HepG2 (cell line): ENCODE data around the gene FYTTD1. TPM values are rescaled to one million over a fixed set of nuclear protein-coding genes. Genes with fewer than 3 reads are reported as not detected.

Experiments used
- ATF7 ChIP-seq, 2 experiments: fragments of 450-650 bp in 1 of 2; sonication (generic) in 1 of 2; formaldehyde crosslinking in 1 of 2; IDR thresholded peaks; 2 replicates each; pipeline versions ENCODE4 v1.4.0 to v1.6.1; 2016 to 2020; ENCODE audit warnings: antibody characterized with exemption in 1 of 2, mild to moderate bottlenecking in 1 of 2, missing genetic modification reagents in 1 of 2
- CBX2 ChIP-seq, 2 experiments: fragments of 200-600 bp in 1 of 2; sonication (generic); formaldehyde crosslinking in 1 of 2; IDR thresholded peaks; 2 replicates each; pipeline versions ENCODE4 v1.7.0 to v1.8.1; 2018 to 2022; ENCODE audit warnings: low read depth in 2 of 2, low read length in 1 of 2, mild to moderate bottlenecking in 1 of 2, missing genetic modification reagents in 1 of 2
- E2F5 ChIP-seq: sonication (generic); formaldehyde crosslinking; conservative IDR thresholded peaks from 2 replicates; pipeline ENCODE4 v1.4.0; 2020; ENCODE audit warnings: missing genetic modification reagents
- NAIF1 ChIP-seq: sonication (generic); formaldehyde crosslinking; IDR thresholded peaks from 2 replicates; pipeline ENCODE4 v1.5.0; 2020; ENCODE audit warnings: mild to moderate bottlenecking, missing genetic modification reagents, borderline replicate concordance
- NFIC ChIP-seq: IDR thresholded peaks from 2 replicates; pipeline ENCODE4 v1.6.1; 2012; ENCODE audit warnings: mild to moderate bottlenecking, low read length, inconsistent platforms
- PRPF4 ChIP-seq: fragments of 200-400 bp; formaldehyde crosslinking; IDR thresholded peaks from 2 replicates; pipeline ENCODE4 v1.6.1; 2016; ENCODE audit warnings: low read length, low read depth; ENCODE audit not compliant: poor library complexity, severe bottlenecking
- REL ChIP-seq: sonication (generic); formaldehyde crosslinking; conservative IDR thresholded peaks from 2 replicates; pipeline ENCODE4 v1.8.0; 2022; ENCODE audit warnings: mild to moderate bottlenecking, missing genetic modification reagents, moderate library complexity
- SUZ12 ChIP-seq: fragments of 150-350 bp; IDR thresholded peaks from 2 replicates; pipeline ENCODE4 v1.6.1; 2014; ENCODE audit warnings: low read depth, low read length
- TARDBP ChIP-seq: sonication (generic); formaldehyde crosslinking; IDR thresholded peaks from 2 replicates; pipeline ENCODE4 v1.8.0; 2022; ENCODE audit warnings: mild to moderate bottlenecking, missing genetic modification reagents
- TBX2 ChIP-seq: sonication (generic); formaldehyde crosslinking; IDR thresholded peaks from 2 replicates; pipeline ENCODE4 v1.5.0; 2020; ENCODE audit warnings: missing genetic modification reagents, mild to moderate bottlenecking, borderline replicate concordance
- ZC3H13 ChIP-seq: sonication (generic); formaldehyde crosslinking; IDR thresholded peaks from 2 replicates; pipeline ENCODE4 v1.8.1; 2023; ENCODE audit warnings: mild to moderate bottlenecking, missing genetic modification reagents, moderate library complexity
- ZMYM4 ChIP-seq: sonication (generic); formaldehyde crosslinking; IDR thresholded peaks from 2 replicates; pipeline ENCODE4 v1.8.1; 2023; ENCODE audit warnings: mild to moderate bottlenecking, missing genetic modification reagents
- ZNF12 ChIP-seq: sonication (generic); formaldehyde crosslinking; IDR thresholded peaks from 2 replicates; pipeline ENCODE4 v1.5.0; 2020; ENCODE audit warnings: missing genetic modification reagents
- ZNF205 ChIP-seq: IDR thresholded peaks from 2 replicates; pipeline ENCODE4 v1.6.1; 2018; ENCODE audit warnings: missing biosample characterization, missing genetic modification reagents
- ZNF530 ChIP-seq: sonication (generic); formaldehyde crosslinking; IDR thresholded peaks from 2 replicates; pipeline ENCODE4 v1.5.0; 2020; ENCODE audit warnings: low read depth, mild to moderate bottlenecking, missing genetic modification reagents
- ZNF577 ChIP-seq: sonication (generic); formaldehyde crosslinking; IDR thresholded peaks from 2 replicates; pipeline ENCODE4 v1.4.0; 2020; ENCODE audit warnings: mild to moderate bottlenecking, low read depth, missing genetic modification reagents, borderline replicate concordance
- ZNF614 ChIP-seq: IDR thresholded peaks from 2 replicates; pipeline ENCODE4 v1.6.1; 2018; ENCODE audit warnings: missing biosample characterization, missing genetic modification reagents, inconsistent platforms, borderline replicate concordance
- ZNF639 ChIP-seq: conservative IDR thresholded peaks from 2 replicates; pipeline ENCODE4 v1.6.1; 2018; ENCODE audit warnings: missing genetic modification reagents
- ZNF652 ChIP-seq: IDR thresholded peaks from 2 replicates; pipeline ENCODE4 v1.6.1; 2016; ENCODE audit warnings: low read depth, borderline replicate concordance
- ZNF775 ChIP-seq: sonication (generic); formaldehyde crosslinking; IDR thresholded peaks from 2 replicates; pipeline ENCODE4 v1.4.0; 2020; ENCODE audit warnings: missing genetic modification reagents, mild to moderate bottlenecking, moderate library complexity, borderline replicate concordance
- ZNF788 ChIP-seq: sonication (generic); formaldehyde crosslinking; IDR thresholded peaks from 2 replicates; pipeline ENCODE4 v1.5.0; 2020; ENCODE audit warnings: mild to moderate bottlenecking, missing genetic modification reagents, borderline replicate concordance
- polyA plus RNA-seq, 8 experiments: library from polyadenylated mRNA; depleted of rRNA in 3 of 8; stranded (reverse) in 7 of 8; unstranded in 1 of 8; fragments of >200 nt; fragmentation: Illumina TruSeq in 4 of 8; extraction: Trizol in 4 of 8; gene quantifications; 2 replicates each; pipeline versions ENCODE4 v1.2.1 to v1.2.3, GENCODE V29; 2011 to 2016; ENCODE audit warnings: low read depth in 4 of 8, missing spikeins in 1 of 8, mixed read lengths in 1 of 8; ENCODE audit not compliant: insufficient read depth in 1 of 8
- total RNA-seq, 5 experiments: library from RNA; depleted of rRNA; stranded (reverse); fragments of >200 nt; fragmentation: Illumina TruSeq; extraction: Trizol; gene quantifications; 2 replicates each; pipeline ENCODE4 v1.2.3, GENCODE V29; 2016; ENCODE audit warnings: low read depth in 1 of 5
- TF ChIP-seq, protein P1 (sequence below): sonication (generic); formaldehyde crosslinking; IDR thresholded peaks from 2 replicates; pipeline ENCODE4 v1.5.0; 2020; ENCODE audit warnings: missing genetic modification reagents
- TF ChIP-seq, protein P2 (sequence below): sonication (generic); formaldehyde crosslinking; IDR thresholded peaks from 2 replicates; pipeline ENCODE4 v1.5.0; 2020; ENCODE audit warnings: mild to moderate bottlenecking, missing genetic modification reagents

The FYTTD1 gene
- total and polyA plus RNA-seq, 2 of the 13 experiments (the other 11 are each of a cell fraction or from before 2014, with no cell fraction given) = 6.5 to 28.8 TPM

DNA sequence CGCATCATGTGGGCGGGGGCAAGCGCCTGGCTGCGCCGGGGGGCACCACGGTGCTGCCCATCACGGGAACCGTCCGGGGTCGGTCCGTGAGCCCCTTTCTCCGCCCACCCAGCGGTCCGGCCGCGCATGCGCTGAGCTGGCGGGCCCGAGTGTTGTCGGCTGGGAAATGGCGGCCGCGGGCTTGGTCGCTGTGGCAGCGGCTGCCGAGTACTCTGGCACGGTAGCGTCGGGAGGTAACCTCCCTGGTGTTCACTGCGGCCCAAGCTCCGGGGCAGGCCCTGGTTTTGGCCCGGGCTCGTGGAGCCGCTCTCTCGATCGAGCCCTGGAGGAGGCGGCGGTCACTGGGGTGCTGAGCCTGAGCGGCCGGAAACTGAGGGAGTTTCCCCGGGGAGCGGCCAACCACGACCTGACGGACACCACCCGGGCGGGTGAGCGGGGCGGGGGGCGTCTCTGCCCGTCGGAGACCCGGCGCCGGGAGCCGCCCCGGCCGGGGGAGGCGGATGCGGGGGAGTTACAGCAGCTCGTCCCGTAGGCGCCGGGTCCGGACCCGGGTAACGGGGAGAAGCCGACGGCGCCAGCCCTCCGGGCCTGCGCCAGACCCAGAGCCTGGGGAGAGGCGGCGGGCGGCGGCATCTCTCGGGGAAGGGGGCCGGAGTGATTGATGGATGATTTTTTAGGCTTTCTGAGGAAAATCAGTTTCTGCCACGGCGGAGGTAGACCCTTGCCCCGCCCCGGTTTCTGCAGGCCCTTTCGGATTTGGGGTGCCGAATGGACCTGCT, 41.6 kb downstream of the FYTTD1 start, which contains the start of gene LRCH3 (continued):
- TF ChIP-seq ZNF639 (CRISPR knock-in tag) = peak; percentile 37; the same call in 1 of the 2 replicates
- TF ChIP-seq PRPF4 = no peak
- no peak for TF ChIP-seq CBX2 (IDR thresholded peaks at IDR 0.05; ENCODE audit: low read depth, low read length)
- TF ChIP-seq CBX2 (CRISPR knock-in tag; IDR thresholded peaks at IDR 0.05; ENCODE audit: low read depth) = 0 out of 2 replicates have a peak, but pooled peaks have one; percentile 49
- TF ChIP-seq ZNF614 (CRISPR knock-in tag) = peak; percentile 90; the same call in 1 of the 2 replicates
- TF ChIP-seq, protein P1, sequence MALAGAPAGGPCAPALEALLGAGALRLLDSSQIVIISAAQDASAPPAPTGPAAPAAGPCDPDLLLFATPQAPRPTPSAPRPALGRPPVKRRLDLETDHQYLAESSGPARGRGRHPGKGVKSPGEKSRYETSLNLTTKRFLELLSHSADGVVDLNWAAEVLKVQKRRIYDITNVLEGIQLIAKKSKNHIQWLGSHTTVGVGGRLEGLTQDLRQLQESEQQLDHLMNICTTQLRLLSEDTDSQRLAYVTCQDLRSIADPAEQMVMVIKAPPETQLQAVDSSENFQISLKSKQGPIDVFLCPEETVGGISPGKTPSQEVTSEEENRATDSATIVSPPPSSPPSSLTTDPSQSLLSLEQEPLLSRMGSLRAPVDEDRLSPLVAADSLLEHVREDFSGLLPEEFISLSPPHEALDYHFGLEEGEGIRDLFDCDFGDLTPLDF = peak; percentile 23; the same call in 1 of the 2 replicates
- no peak for TF ChIP-seq ZNF788 (CRISPR knock-in tag)
- TF ChIP-seq TARDBP (CRISPR knock-in tag) = peak; percentile 27; the same call in 1 of the 2 replicates
- TF ChIP-seq SUZ12 = no peak
- peak; percentile 68 for TF ChIP-seq ZNF205 (CRISPR knock-in tag)
- no peak for TF ChIP-seq ATF7 (IDR thresholded peaks at IDR 0.05)
- peak; percentile 27; the same call in 1 of the 2 replicates for TF ChIP-seq ATF7 (CRISPR knock-in tag; IDR thresholded peaks at IDR 0.05)
- TF ChIP-seq ZNF775 (CRISPR knock-in tag) = peak; percentile 56; the same call in 1 of the 2 replicates
- TF ChIP-seq ZNF652 (CRISPR knock-in tag) = no peak
- TF ChIP-seq, protein P2, sequence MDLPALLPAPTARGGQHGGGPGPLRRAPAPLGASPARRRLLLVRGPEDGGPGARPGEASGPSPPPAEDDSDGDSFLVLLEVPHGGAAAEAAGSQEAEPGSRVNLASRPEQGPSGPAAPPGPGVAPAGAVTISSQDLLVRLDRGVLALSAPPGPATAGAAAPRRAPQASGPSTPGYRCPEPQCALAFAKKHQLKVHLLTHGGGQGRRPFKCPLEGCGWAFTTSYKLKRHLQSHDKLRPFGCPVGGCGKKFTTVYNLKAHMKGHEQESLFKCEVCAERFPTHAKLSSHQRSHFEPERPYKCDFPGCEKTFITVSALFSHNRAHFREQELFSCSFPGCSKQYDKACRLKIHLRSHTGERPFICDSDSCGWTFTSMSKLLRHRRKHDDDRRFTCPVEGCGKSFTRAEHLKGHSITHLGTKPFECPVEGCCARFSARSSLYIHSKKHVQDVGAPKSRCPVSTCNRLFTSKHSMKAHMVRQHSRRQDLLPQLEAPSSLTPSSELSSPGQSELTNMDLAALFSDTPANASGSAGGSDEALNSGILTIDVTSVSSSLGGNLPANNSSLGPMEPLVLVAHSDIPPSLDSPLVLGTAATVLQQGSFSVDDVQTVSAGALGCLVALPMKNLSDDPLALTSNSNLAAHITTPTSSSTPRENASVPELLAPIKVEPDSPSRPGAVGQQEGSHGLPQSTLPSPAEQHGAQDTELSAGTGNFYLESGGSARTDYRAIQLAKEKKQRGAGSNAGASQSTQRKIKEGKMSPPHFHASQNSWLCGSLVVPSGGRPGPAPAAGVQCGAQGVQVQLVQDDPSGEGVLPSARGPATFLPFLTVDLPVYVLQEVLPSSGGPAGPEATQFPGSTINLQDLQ (CRISPR knock-in tag) = no peak
- no peak for TF ChIP-seq ZNF577
- TF ChIP-seq ZNF12 (CRISPR knock-in tag) = no peak
- TF ChIP-seq E2F5 (CRISPR knock-in tag) = peak; percentile 79
- peak; percentile 81 for TF ChIP-seq TBX2 (CRISPR knock-in tag)
- TF ChIP-seq NAIF1 (CRISPR knock-in tag) = peak; percentile 72; the same call in 1 of the 2 replicates
- TF ChIP-seq ZMYM4 = peak; percentile 72
- 0 out of 2 replicates have a peak, but pooled peaks have one; percentile 39 for TF ChIP-seq REL (CRISPR knock-in tag)
- TF ChIP-seq NFIC = no peak
- TF ChIP-seq ZC3H13 (CRISPR knock-in tag) = no peak
- TF ChIP-seq ZNF530 = no peak
